PC-9 (cell line): ENCODE results near the gene WFIKKN1. TPM values are rescaled to one million over a fixed set of nuclear protein-coding genes. Genes with fewer than 3 reads are reported as not detected.

Experiments
- Bru-seq: library from RNA; stranded (reverse); fragments of 400-500 nt; gene quantifications from one replicate; lab custom pipeline; 2021; lab: Mats Ljungman, UMichigan
- BruChase-seq, 2 experiments: library from RNA; stranded (reverse); fragments of 400-500 nt; gene quantifications; one replicate each; lab custom pipeline; 2021; lab: Mats Ljungman, UMichigan
- BruUV-seq: library from RNA; stranded (reverse); fragments of 400-500 nt; replicated peaks from 2 replicates; lab custom pipeline; 2021; lab: Mats Ljungman, UMichigan
- CTCF ChIA-PET: fragments of 300-600 bp; sonication (Branson Sonifier 250); formaldehyde crosslinking; loops from one replicate; lab custom pipeline; 2022; ENCODE audit warnings: antibody characterized with exemption; lab: Charles Lee
- POLR2A ChIA-PET: fragments of 300-600 bp; sonication (Branson Sonifier 250); formaldehyde crosslinking; loops from one replicate; lab custom pipeline; 2022; ENCODE audit warnings: antibody characterized with exemption; ENCODE audit not compliant: unreplicated experiment; lab: Charles Lee
- DNase-seq, 2 experiments: peaks; one replicate each; pipeline versions ENCODE4 v3.0.0 to v3.0.0-alpha.2; 2015 to 2022; ENCODE audit warnings: mixed read lengths in 1 of 2
- H2AFZ ChIP-seq: fragments of 200-600 bp; sonication (generic); 2 replicates; pipeline ENCODE4 v1.8.1; 2017; ENCODE audit warnings: antibody characterized with exemption
- H3F3A ChIP-seq: fragments of 200-600 bp; sonication (generic); 2 replicates; pipeline ENCODE4 v1.8.1; 2017; ENCODE audit warnings: antibody characterized with exemption, mild to moderate bottlenecking, low read depth; ENCODE audit not compliant: insufficient read depth
- H3K27ac ChIP-seq: fragments of 200-600 bp; sonication (generic); 2 replicates; pipeline ENCODE4 v1.6.1; 2016; ENCODE audit warnings: mixed run types
- H3K27me3 ChIP-seq: fragments of 200-600 bp; sonication (generic); 2 replicates; pipeline ENCODE4 v1.6.1; 2016; ENCODE audit warnings: low read depth, mixed run types; ENCODE audit not compliant: insufficient read depth
- H3K36me3 ChIP-seq: fragments of 200-600 bp; sonication (generic); 2 replicates; pipeline ENCODE4 v1.6.1; 2016; ENCODE audit warnings: low read depth, mixed run types
- H3K4me1 ChIP-seq: fragments of 200-600 bp; sonication (generic); replicated peaks from 2 replicates; pipeline ENCODE4 v1.6.1; 2016; ENCODE audit warnings: mixed run types; ENCODE audit not compliant: insufficient read depth
- H3K4me2 ChIP-seq: fragments of 200-600 bp; sonication (generic); 2 replicates; pipeline ENCODE4 v1.6.1; 2017; ENCODE audit warnings: mixed run types
- H3K4me3 ChIP-seq: fragments of 200-600 bp; sonication (generic); 2 replicates; pipeline ENCODE4 v1.6.1; 2016; ENCODE audit warnings: mixed run types
- H3K79me2 ChIP-seq: fragments of 200-600 bp; sonication (generic); 2 replicates; pipeline ENCODE4 v1.6.1; 2017; ENCODE audit warnings: low read depth, mixed run types
- H3K9me2 ChIP-seq: fragments of 200-600 bp; sonication (generic); 2 replicates; pipeline ENCODE4 v1.8.1; 2017; ENCODE audit warnings: mild to moderate bottlenecking; ENCODE audit not compliant: insufficient read depth
- H3K9me3 ChIP-seq: fragments of 200-600 bp; sonication (generic); 2 replicates; pipeline ENCODE4 v1.8.1; 2016; ENCODE audit warnings: low read depth; ENCODE audit not compliant: insufficient read depth
- H4K20me1 ChIP-seq: fragments of 200-600 bp; sonication (generic); 2 replicates; pipeline ENCODE4 v1.8.1; 2017; ENCODE audit not compliant: insufficient read depth
- EZH2 ChIP-seq: fragments of 200-600 bp; sonication (generic); IDR thresholded peaks from 2 replicates; pipeline ENCODE4 v1.8.0; 2017; ENCODE audit warnings: antibody characterized with exemption, low read depth
- intact Hi-C: fragments of 100-400 bp; cut with micrococcal nuclease; formaldehyde crosslinking; loops from one replicate; pipeline ENCODE4 v1.10.0; 2022; ENCODE audit not compliant: unreplicated experiment
- long read RNA-seq: library from polyadenylated mRNA; stranded (forward); transcript quantifications from one replicate; pipeline ENCODE4 v2.0.0, GENCODE V29; 2022
- total RNA-seq: library from RNA; stranded (reverse); gene quantifications from 2 replicates; pipeline ENCODE4 v1.2.3, GENCODE V29; 2021
- TF ChIP-seq, protein P1 (sequence below): fragments of 200-600 bp; sonication (generic); conservative IDR thresholded peaks from 2 replicates; pipeline ENCODE4 v1.6.1; 2017; ENCODE audit warnings: mixed run types, antibody characterized with exemption, mild to moderate bottlenecking, moderate library complexity

Gene WFIKKN1, protein sequence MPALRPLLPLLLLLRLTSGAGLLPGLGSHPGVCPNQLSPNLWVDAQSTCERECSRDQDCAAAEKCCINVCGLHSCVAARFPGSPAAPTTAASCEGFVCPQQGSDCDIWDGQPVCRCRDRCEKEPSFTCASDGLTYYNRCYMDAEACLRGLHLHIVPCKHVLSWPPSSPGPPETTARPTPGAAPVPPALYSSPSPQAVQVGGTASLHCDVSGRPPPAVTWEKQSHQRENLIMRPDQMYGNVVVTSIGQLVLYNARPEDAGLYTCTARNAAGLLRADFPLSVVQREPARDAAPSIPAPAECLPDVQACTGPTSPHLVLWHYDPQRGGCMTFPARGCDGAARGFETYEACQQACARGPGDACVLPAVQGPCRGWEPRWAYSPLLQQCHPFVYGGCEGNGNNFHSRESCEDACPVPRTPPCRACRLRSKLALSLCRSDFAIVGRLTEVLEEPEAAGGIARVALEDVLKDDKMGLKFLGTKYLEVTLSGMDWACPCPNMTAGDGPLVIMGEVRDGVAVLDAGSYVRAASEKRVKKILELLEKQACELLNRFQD
- total RNA-seq (6.9 and 9.2 TPM in 2 replicates), Bru-seq, nascent RNA (percentile 35 among the genes with signal in this experiment), BruChase-seq, experiment 1, labeled RNA remaining after a 2-hour chase (percentile 49 among the genes with signal in this experiment), BruChase-seq, experiment 2, labeled RNA remaining after a 6-hour chase (percentile 80 among the genes with signal in this experiment)
- long read RNA-seq, full-length matches to known transcripts, result 14 of 14 reads
- long read RNA-seq, partial matches to known transcripts, result 0 of 14 reads
- long read RNA-seq, other reads (novel, unspliced or antisense), result 0 of 14 reads

DNA sequence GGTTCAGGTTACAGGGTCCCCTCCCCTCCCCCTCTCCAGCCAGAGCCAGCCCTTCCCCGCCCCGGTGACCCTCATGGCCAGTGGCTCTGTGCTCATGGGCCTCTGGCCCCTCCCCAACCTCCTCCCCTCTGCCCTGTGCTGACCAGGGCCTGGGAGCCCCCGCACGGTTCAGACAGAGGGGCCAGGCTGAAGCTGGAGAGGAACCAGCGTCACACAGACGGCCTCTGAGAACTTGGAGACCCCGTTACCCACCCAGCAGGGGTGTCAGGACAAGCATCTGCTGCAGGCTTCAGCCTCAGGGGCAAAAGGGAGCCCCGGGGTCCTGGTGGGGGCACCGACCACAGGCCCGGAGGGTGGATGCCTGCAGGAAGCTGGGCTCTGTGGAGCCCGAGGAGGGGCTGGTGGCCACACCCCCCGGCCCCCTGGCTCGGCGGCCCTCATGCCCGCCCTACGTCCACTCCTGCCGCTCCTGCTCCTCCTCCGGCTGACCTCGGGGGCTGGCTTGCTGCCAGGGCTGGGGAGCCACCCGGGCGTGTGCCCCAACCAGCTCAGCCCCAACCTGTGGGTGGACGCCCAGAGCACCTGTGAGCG is at the start of gene WFIKKN1:
Gene WFIKKN1, plus strand, starts transcription at position 171 of the 591 bp plus-strand sequence. Its CDS starts 269 bp downstream, at position 440.
- Histone ChIP-seq H3K9me2 (no peaks in the 10 kb centered on the region), H3K9me3 (no peaks in the 10 kb centered on the region), H2AFZ (no peak within 1 kb of the TSS), H3K4me2 (no peak within 1 kb of the TSS), H3F3A (peaks cover 25% of the 10 kb centered on the region; the same call in 1 of the 2 replicates), H3K27ac (no peak within 1 kb of the TSS), H4K20me1 (0 out of 2 replicates have a peak, but pooled peaks cover 12% of the 10 kb centered on the region), H3K79me2 (peaks cover 18% of the 10 kb centered on the region), H3K4me3 (no peak within 1 kb of the TSS), H3K4me1 (peaks cover 32% of the 10 kb centered on the region), H3K36me3 (no peaks in the 10 kb centered on the region), H3K27me3 (no peaks in the 10 kb centered on the region)
- DNase-seq, result peak in 1 of 2 experiments; percentile 87
- ChIA-PET POLR2A (no interaction called here), CTCF (interaction anchor here (0.7 kb wide), 1 partner anchor 37 kb away, joined by 3 read pairs; no protein-coding TSS in a partner anchor)
- BruUV-seq, result no TSS peak
- TF ChIP-seq, protein P1, sequence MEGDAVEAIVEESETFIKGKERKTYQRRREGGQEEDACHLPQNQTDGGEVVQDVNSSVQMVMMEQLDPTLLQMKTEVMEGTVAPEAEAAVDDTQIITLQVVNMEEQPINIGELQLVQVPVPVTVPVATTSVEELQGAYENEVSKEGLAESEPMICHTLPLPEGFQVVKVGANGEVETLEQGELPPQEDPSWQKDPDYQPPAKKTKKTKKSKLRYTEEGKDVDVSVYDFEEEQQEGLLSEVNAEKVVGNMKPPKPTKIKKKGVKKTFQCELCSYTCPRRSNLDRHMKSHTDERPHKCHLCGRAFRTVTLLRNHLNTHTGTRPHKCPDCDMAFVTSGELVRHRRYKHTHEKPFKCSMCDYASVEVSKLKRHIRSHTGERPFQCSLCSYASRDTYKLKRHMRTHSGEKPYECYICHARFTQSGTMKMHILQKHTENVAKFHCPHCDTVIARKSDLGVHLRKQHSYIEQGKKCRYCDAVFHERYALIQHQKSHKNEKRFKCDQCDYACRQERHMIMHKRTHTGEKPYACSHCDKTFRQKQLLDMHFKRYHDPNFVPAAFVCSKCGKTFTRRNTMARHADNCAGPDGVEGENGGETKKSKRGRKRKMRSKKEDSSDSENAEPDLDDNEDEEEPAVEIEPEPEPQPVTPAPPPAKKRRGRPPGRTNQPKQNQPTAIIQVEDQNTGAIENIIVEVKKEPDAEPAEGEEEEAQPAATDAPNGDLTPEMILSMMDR, result no peak
- TF ChIP-seq EZH2, result no peak
- intact Hi-C loops, result no loop called here

DNA sequence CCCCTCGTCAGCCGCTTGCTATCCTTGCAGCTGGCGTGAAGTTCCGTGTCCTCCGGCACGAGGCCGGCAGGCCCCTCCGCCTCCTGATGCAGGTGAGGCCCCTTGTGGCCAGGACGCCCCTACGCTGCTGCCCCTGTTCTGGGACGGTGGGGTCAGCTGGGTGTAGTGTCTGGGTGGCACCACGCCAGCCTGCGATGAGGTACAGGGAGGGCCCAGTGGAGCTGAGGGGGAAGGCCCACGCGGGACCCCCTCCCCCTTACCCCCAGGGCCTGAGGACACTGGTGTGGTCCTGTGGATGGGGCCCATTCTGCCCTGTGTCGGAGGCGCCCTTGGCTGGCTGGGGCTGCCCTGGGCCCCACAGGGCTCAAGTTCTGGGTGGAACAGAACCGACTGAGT is 48.6 kb upstream of the WFIKKN1 start:
- Histone ChIP-seq H3K36me3 (no peaks in the 10 kb centered on the region), H4K20me1 (no peaks in the 10 kb centered on the region; the same call in none of the 2 replicates), H3F3A (peaks cover under 1% of the 10 kb centered on the region; the same call in 1 of the 2 replicates), H2AFZ (no peak overlapping the region), H3K4me1 (no peaks in the 10 kb centered on the region), H3K4me3 (no peak overlapping the region), H3K4me2 (no peak overlapping the region), H3K27me3 (no peaks in the 10 kb centered on the region), H3K9me3 (no peaks in the 10 kb centered on the region), H3K9me2 (no peaks in the 10 kb centered on the region), H3K27ac (no peak overlapping the region), H3K79me2 (peaks cover 4% of the 10 kb centered on the region; the same call in 1 of the 2 replicates)
- intact Hi-C loops, result no loop called here
- POLR2A ChIA-PET, result no interaction called here
- TF ChIP-seq EZH2, result no peak
- TF ChIP-seq, protein P1, result no peak
- BruUV-seq, result no TSS peak
- DNase-seq, result no peak
- CTCF ChIA-PET, result no interaction called here
